H1 (cell line): ENCODE data around the gene GALNT18. TPM values are rescaled to one million over a fixed set of nuclear protein-coding genes. Genes with fewer than 3 reads are reported as not detected.

Experiments
- CHD7 ChIP-seq: fragments of 300-600 bp; sonication (generic); IDR thresholded peaks from 2 replicates; pipeline ENCODE4 v1.7.1; 2012; ENCODE audit warnings: low read length, moderate library complexity, mild to moderate bottlenecking, inconsistent platforms; ENCODE audit not compliant: insufficient replicate concordance
- CTBP2 ChIP-seq: IDR thresholded peaks from 2 replicates; pipeline ENCODE4 v1.7.0; 2011; ENCODE audit warnings: borderline replicate concordance, mild to moderate bottlenecking, moderate library complexity, mixed read lengths, low read length; ENCODE audit not compliant: insufficient read depth, insufficient read length
- polyA plus RNA-seq, 7 experiments: library from polyadenylated mRNA; depleted of rRNA in 3 of 7; stranded (reverse) in 5 of 7; unstranded in 2 of 7; fragments of >200 nt in 5 of 7; fragments of 200-250 nt in 2 of 7; gene quantifications; 1 replicate in 5 of 7; 2 replicates in 1 of 7; 4 replicates in 1 of 7; pipeline versions ENCODE4 v1.2.1 to v1.2.3, GENCODE V29; 2011 to 2013; ENCODE audit warnings: missing spikeins in 2 of 7, mixed read lengths in 2 of 7
- total RNA-seq: library from RNA; stranded (reverse); fragmentation: NEBNext Ultra II Directional; extraction: Animal tissue kit (Norgen Biotek cat#: 25700); gene quantifications from 2 replicates; pipeline ENCODE4 v1.2.1, GENCODE V29; 2021

The GALNT18 gene
- total and polyA plus RNA-seq, 2 of the 8 experiments (the other 6 are each of a cell fraction or from before 2014, with no cell fraction given): 6.0 to 9.4 TPM

- TF ChIP-seq CHD7 (no peak), CTBP2 (no peak)
These were observed 138.2 kb downstream of the GALNT18 start (continued) for GRCh38 chr11:11483627-11484026.
